Measurements from ENCODE around the gene FLRT1. TPM values are rescaled to one million over a fixed set of nuclear protein-coding genes. Genes with fewer than 3 reads are reported as not detected.

FLRT1 gene
- total and polyA plus RNA-seq, 2 experiments from 2014 or later, result 0.76 to 1.1 TPM

DNA sequence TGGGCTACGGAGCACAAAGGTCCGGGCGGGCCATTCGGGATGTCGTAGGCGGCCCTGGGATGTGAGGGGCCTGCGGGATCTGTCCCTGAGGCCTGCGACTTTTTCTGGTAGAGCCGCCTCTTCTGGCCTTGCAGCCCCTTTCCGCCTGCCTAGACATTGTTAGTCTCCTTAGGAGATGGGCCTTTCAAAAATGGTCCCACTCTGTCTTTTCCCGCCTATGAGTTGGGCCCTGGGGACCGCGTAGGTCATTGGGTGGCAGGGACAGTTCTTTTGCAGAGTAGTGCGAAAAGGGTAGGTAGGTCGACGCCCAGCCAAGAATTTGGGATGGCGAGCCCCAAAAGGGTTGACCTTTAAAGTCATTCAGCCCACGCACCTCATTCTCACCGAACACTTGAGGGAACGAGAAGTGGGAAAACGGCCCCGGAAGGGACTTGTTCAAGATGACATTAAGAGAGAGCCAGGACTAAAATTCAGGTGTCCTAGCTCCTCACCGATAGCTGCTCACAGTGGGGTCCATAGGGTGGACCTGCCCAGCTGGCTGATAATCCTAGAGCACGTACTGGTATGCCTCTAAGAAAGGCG, 48.7 kb upstream of the FLRT1 start:
- H3K4me1 Mint-ChIP-seq, result peaks cover 25% of the 10 kb centered on the region
- H2AFZ ChIP-seq, result no peak overlapping the region

More for the DNA sequence above, 48.7 kb upstream of the FLRT1 start:
- peaks cover 28% of the 10 kb centered on the region for H3F3A ChIP-seq (replicated peaks; ENCODE audit: low read depth)
- H3K27ac ChIP-seq (ENCODE audit: low read depth), result peak overlapping the region; percentile 95
- DNase-seq (ENCODE audit: low spot score) (no peak), ATAC-seq (no peak)
- H3K27me3 ChIP-seq (ENCODE audit: insufficient read depth), result no peaks in the 10 kb centered on the region
- Mint-ChIP-seq H3K4me3 (peak overlapping the region; percentile 84), H3K9me3 (no peaks in the 10 kb centered on the region), H3K36me3 (ENCODE audit: low read depth) (peaks cover 47% of the 10 kb centered on the region), H3K27me3 (ENCODE audit: insufficient read depth, low read depth, poor library complexity) (peaks cover 20% of the 10 kb centered on the region), H3K27ac (no peak overlapping the region; the same call in 1 of the 2 replicates)
- peak overlapping the region; percentile 79 for H3K4me3 ChIP-seq
- H3K4me1 ChIP-seq (ENCODE audit: insufficient read depth), result peaks cover 16% of the 10 kb centered on the region
- TF ChIP-seq STAT1 (IDR thresholded peaks at IDR 0.05; ENCODE audit: unreplicated experiment) (no peak), REST (IDR thresholded peaks at IDR 0.05; ENCODE audit: unreplicated experiment) (no peak), NANOG (IDR thresholded peaks at IDR 0.05; ENCODE audit: borderline replicate concordance) (no peak), JUNB (IDR thresholded peaks at IDR 0.05; ENCODE audit: unreplicated experiment) (no peak), POLR2AphosphoS5 (IDR thresholded peaks at IDR 0.05; ENCODE audit: low read depth) (no peak), EZH2 (IDR thresholded peaks at IDR 0.05; ENCODE audit: low read depth, unreplicated experiment) (no peak), CTCF (conservative IDR thresholded peaks at IDR 0.05; ENCODE audit: low read depth in 2 of 2) (no peak), ZNF331 (CRISPR knock-in tag; IDR thresholded peaks at IDR 0.05; ENCODE audit: low read depth) (no peak), EZH2phosphoT487 (IDR thresholded peaks at IDR 0.05; ENCODE audit: unreplicated experiment) (no peak), CREB1 (CRISPR knock-in tag; IDR thresholded peaks at IDR 0.05; ENCODE audit: low read depth) (no peak), ZNF114 (CRISPR knock-in tag; IDR thresholded peaks at IDR 0.05) (no peak), ETS1 (IDR thresholded peaks at IDR 0.05) (no peak)
- TF ChIP-seq, protein P1, sequence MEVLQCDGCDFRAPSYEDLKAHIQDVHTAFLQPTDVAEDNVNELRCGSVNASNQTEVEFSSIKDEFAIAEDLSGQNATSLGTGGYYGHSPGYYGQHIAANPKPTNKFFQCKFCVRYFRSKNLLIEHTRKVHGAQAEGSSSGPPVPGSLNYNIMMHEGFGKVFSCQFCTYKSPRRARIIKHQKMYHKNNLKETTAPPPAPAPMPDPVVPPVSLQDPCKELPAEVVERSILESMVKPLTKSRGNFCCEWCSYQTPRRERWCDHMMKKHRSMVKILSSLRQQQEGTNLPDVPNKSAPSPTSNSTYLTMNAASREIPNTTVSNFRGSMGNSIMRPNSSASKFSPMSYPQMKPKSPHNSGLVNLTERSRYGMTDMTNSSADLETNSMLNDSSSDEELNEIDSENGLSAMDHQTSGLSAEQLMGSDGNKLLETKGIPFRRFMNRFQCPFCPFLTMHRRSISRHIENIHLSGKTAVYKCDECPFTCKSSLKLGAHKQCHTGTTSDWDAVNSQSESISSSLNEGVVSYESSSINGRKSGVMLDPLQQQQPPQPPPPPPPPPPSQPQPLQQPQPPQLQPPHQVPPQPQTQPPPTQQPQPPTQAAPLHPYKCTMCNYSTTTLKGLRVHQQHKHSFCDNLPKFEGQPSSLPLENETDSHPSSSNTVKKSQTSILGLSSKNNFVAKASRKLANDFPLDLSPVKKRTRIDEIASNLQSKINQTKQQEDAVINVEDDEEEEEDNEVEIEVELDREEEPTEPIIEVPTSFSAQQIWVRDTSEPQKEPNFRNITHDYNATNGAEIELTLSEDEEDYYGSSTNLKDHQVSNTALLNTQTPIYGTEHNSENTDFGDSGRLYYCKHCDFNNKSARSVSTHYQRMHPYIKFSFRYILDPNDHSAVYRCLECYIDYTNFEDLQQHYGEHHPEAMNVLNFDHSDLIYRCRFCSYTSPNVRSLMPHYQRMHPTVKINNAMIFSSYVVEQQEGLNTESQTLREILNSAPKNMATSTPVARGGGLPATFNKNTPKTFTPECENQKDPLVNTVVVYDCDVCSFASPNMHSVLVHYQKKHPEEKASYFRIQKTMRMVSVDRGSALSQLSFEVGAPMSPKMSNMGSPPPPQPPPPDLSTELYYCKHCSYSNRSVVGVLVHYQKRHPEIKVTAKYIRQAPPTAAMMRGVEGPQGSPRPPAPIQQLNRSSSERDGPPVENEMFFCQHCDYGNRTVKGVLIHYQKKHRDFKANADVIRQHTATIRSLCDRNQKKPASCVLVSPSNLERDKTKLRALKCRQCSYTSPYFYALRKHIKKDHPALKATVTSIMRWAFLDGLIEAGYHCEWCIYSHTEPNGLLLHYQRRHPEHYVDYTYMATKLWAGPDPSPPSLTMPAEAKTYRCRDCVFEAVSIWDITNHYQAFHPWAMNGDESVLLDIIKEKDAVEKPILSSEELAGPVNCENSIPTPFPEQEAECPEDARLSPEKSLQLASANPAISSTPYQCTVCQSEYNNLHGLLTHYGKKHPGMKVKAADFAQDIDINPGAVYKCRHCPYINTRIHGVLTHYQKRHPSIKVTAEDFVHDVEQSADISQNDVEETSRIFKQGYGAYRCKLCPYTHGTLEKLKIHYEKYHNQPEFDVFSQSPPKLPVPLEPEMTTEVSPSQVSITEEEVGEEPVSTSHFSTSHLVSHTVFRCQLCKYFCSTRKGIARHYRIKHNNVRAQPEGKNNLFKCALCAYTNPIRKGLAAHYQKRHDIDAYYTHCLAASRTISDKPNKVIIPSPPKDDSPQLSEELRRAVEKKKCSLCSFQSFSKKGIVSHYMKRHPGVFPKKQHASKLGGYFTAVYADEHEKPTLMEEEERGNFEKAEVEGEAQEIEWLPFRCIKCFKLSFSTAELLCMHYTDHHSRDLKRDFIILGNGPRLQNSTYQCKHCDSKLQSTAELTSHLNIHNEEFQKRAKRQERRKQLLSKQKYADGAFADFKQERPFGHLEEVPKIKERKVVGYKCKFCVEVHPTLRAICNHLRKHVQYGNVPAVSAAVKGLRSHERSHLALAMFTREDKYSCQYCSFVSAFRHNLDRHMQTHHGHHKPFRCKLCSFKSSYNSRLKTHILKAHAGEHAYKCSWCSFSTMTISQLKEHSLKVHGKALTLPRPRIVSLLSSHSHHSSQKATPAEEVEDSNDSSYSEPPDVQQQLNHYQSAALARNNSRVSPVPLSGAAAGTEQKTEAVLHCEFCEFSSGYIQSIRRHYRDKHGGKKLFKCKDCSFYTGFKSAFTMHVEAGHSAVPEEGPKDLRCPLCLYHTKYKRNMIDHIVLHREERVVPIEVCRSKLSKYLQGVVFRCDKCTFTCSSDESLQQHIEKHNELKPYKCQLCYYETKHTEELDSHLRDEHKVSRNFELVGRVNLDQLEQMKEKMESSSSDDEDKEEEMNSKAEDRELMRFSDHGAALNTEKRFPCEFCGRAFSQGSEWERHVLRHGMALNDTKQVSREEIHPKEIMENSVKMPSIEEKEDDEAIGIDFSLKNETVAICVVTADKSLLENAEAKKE (CRISPR knock-in tag; IDR thresholded peaks at IDR 0.05), result no peak
- peaks cover 10% of the 10 kb centered on the region for H4K20me1 ChIP-seq (replicated peaks; ENCODE audit: insufficient read depth)
- peaks cover 28% of the 10 kb centered on the region for H3K79me2 ChIP-seq (replicated peaks; ENCODE audit: insufficient read depth)
- H3K4me2 ChIP-seq, result peak overlapping the region; percentile 83
- peaks cover 12% of the 10 kb centered on the region; the same call in 1 of the 2 replicates for H3K36me3 ChIP-seq (ENCODE audit: insufficient read depth)
- no peaks in the 10 kb centered on the region for H3K9me2 ChIP-seq (ENCODE audit: insufficient read depth)
